Lower leg skin (tissue), 3 donors: ENCODE results near the gene EXD1.

Experiments used
- CTCF ChIP-seq, 3 donors: fragments of 450-650 bp; IDR thresholded peaks; one replicate each; pipeline ENCODE4 v1.5.1; 2016; ENCODE audit warnings: antibody characterized with exemption in 3 of 3, mild to moderate bottlenecking in 3 of 3, moderate library complexity in 2 of 3
- POLR2A ChIP-seq, 2 donors: fragments of 450-650 bp; IDR thresholded peaks; one replicate each; pipeline ENCODE4 v1.6.1; 2016 to 2017; ENCODE audit warnings: antibody characterized with exemption in 2 of 2, mild to moderate bottlenecking in 1 of 2, moderate library complexity in 1 of 2

DNA sequence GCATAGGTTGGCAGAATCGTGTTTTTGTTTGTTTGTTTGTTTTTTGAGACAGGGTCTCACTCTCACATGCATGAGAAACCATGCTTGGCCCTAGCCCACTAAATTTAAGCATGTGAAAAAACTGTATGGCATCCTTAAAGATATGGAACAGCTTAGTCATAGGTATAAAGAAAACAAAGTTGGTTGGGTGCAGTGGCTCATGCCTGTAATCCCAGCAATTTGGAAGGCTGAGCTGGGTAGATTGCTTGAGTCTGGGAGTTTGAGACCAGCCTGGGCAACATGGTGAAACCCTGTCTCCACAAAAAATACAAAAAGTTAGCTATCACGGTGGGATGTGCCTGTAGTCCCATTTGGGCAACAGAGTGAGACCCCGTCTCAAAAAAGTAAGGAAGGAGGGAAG lies 25.2 kb downstream of the EXD1 start:
- no peak for TF ChIP-seq CTCF (IDR thresholded peaks at IDR 0.05)
- no peak for TF ChIP-seq POLR2A (IDR thresholded peaks at IDR 0.05)
